GM12801 (cell line): ENCODE data around the gene PCDH19.

ENCODE experiments used
- CTCF ChIP-seq: IDR thresholded peaks from one replicate; pipeline ENCODE4 v1.5.1; 2011; ENCODE audit warnings: control low read depth; ENCODE audit not compliant: insufficient read length; ENCODE audit errors: extremely low read depth

The PCDH19 gene

GRCh38 chrX:100409610-100410590, at the start of gene PCDH19:
Gene PCDH19, minus strand, starts transcription at chrX:100410273. Its CDS starts 1,676 bp downstream, at chrX:100408597.
- no peak for TF ChIP-seq CTCF

- no peak for TF ChIP-seq CTCF
These were observed 39.9 kb upstream of the PCDH19 start for GRCh38 chrX:100449696-100450608.

GRCh38 chrX:100447655-100448397, 37.8 kb upstream of the PCDH19 start:
- TF ChIP-seq CTCF, result no peak

GRCh38 chrX:100445593-100445992, 35.5 kb upstream of the PCDH19 start:
- no peak for TF ChIP-seq CTCF

- TF ChIP-seq CTCF, result no peak
These were observed 29.9 kb upstream of the PCDH19 start for GRCh38 chrX:100440006-100440405.

- no peak for TF ChIP-seq CTCF
These were observed 25.7 kb upstream of the PCDH19 start for GRCh38 chrX:100435726-100436125.
